GM21737 (cell line): ENCODE data around the gene STK32C.
"Not testable (repeated sequence)": the region's sequence is repeated elsewhere in the genome, so short reads cannot be mapped to it uniquely, and the experiment has no call there.

Experiments used
- ATAC-seq: cut with Tn5 transposase; IDR thresholded peaks from one replicate; pipeline ENCODE4 v1.9.1; 2021; ENCODE audit warnings: mild to moderate bottlenecking, moderate library complexity; ENCODE audit not compliant: unreplicated experiment

The STK32C gene

DNA sequence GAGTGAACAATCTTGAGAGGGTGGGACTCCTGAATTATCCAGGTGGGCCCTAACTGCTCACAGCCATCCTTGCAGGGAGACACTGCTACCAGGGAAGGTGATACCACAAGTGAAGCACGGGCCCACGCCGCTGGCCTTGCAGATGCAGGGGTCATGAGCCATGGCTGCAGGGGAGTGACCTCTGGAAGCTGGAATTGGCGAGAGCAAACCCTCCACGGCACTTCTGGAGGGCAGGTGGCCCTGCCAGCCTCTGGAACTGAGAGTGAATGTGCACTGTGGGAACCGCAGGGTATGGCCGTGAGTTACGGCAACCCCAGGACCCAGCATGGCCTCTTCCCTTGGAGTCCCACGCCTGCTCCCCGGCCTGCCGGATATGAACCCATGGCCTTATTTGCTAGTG, 37.5 kb downstream of the STK32C start:
- ATAC-seq: no peak

DNA sequence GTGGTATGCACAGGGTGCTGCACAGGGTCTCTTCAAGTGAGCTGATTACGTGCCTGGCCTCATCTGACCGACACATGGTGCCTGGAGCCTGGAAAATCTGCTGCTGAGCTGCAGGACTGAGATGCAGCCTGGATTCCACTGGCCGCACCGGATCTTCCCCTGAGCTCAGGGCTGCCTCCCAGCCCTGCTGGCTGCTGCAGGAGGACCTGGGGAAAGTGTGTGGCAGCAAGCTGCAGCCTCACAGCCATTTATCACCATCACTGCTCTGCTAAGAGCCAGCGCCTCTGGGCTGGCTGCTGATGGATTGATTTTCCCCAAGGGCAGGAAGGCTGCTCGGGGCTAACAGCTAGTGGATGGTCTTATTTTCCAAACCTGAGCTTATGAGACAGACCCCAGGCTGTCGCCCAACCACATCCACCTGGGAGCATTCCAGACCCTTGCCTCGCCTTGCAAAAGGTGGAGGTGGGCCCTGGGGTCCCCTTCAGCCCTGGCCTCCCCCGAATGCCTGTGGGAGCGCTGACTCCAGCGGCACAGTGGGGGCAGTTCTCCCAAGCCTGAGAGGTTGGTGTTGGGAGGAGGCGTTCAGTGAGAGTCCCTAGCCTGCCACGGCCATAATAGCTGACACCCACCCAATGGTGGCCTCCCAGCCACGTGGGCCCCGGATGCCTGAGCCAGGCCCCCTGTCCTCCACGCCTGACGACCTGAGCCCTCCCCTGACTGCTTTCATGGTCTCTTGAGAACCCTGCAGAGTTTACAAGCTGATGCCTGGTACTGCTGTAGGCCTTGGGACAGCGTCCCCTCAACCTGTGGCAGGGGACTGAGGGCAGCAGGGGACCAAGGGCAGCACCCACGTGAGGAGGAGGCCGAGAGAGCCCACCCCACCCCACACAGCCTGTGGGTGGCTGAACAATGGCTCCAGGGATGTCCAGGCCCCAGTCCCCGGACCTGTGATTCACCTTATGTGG, 38.2 kb downstream of the STK32C start:
- ATAC-seq: no peak

DNA sequence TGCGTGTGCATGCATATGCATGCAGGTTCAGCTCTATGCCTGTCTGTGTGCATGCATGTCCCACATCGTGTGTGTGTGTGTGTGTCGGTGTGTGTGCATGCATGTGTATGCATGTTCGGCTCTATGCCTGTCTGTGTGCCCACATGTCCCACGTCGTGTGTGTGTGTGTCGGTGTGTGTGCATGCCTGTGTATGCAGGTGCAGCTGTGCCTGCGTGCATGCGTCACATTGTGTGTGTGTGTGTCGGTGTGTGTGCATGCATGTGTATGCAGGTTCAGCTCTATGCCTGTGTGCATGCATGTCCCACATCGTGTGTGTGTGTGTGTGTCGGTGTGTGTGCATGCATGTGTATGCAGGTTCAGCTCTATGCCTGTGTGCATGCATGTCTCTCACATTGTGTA, 39.8 kb downstream of the STK32C start:
- ATAC-seq: not testable (repeated sequence)

DNA sequence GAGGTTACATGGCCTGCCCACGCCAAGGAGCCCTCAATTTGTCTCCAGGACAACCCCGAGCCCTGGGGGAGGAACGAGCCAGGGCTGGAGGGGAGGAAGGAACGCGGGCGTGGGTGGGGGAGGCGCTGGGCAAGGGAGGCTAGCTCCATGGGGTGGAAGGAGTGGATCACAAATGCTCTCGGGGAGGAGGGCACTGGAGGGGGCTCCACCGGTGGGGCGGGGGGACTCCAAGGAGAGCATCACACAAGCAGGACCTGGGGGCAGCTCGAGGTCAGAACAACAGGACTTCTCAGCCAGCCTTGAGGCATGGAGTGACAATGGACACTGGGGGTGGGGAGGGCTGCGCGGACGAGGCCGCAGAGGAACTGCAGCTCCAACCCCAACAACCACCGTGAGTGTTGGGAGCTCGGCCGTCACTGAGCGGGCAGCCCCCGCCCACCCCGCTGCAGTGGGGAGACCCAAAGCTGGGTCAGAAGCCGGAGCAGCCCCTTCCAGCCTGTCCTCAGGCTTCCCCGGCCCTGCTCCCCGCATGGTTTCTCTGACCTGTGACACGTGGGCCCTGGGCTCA, 41.1 kb downstream of the STK32C start:
- no peak for ATAC-seq

DNA sequence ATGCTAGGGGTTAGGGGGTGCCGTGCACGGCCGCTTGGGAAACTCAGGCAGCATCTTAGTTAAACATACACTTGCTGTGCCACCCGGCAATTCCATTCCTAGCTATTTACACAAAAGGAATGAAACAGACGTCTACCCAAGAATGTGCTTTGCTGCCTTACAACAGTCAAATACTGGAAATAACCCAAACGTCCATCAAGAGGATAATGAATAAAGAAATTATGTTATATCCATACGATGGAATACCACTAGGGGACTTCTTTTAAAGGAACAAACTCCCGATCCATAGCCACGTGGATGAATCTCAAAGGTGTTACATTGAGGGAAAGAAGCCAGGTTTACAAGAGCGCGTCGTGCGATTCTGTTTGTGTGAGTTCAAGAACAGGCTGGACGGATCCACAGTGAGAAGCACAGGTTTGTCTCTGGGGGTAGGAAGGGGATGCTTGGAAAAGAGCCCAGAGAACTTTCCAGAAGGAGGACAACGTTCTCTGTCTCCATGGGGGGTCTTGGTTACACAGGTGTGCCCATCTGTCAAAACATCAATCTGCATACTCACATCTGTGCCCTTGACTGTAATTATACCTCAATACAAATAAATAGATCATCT, 41.8 kb downstream of the STK32C start:
- ATAC-seq: no peak

DNA sequence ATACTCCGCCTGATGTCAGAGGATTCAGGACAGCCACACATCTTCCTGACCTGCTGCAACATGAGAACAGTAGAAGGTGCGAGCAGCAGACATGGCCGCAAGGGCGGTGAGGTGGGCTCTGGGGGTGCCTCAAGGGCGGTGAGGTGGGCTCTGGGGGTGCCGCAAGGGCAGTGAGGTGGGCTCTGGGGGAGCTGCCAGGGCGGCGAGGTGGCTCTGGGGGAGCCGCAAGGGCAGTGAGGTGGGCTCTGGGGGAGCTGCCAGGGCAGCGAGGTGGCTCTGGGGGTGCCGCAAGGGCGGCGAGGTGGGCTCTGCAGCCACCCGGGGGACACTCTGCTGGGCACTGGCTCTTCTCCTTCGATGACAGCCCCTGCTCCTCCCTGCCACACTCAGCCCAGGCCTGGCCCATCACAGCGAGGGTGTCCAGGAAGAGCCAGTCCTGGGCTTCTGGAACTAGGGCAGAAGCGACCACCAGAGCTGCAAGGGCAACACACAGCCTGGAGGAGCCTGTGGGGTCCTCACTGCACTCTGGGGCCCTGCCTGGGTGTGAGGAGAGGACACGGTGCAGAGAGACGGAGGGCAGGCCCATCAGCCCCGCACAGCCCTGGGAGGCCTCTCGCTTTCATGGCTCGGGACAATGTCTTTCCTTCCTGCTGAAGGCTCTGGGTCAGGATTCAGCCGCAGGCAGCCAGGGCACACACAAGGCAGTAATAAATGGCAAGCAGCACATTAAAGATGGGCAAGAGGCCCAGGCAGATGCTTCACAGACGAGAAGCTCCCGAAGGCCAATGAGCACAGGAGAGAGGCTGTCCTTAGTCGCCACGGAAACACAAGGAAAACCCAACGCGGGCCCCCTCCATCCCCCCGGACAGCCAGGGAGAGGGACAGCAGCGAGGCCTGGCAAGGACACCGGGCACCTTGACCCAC, 42.5 kb downstream of the STK32C start:
- no peak for ATAC-seq

DNA sequence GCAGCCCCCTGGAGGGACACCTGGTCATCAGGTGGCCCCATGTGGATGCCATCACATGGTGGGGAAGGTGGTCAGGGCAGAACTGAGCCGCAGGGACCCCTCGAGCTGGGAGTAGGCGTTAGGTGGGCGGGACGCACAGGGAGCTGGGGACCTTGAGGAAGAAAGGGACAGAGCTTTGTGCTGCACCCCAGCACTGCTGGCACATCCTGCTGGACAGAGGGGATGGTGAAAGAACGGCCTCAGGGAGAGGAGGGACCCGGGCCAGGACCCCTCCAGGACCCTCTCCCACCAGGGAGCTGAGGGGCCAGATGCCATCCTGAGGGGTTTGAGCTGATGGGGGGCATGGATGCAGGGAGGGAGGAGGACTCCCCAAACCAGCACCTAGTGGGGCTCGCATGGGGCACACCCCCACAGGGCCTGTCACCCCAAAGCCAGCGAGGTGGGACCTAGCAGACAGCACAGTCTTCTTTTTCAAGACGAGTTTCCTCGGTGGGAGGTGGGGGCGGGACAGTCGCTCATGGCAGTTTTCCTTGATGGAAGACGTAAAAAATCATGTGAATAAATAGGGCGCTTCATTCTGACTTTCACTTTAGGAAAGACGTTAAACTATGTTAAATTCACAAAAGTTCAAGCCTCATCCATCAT, 43.3 kb downstream of the STK32C start:
- ATAC-seq: no peak

DNA sequence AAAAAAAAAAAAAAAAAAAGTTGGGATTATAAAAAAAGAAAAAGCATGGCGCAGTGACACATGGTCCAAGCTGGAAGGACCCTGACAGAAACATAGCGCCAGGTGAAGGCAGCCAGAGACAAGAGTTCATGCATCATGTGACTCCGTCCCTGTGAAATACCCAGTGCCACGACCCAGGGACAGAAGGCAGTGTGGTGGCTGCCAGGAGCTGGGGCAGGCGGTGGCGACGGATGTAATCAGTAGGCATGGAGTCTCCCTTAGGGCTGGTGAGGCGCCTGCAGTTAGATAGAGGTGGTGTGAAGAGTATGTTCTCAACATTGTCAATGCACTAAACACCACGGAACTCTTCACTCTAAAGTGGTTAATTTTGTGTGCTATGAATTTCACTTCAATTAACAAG, 43.9 kb downstream of the STK32C start:
- ATAC-seq: no peak

DNA sequence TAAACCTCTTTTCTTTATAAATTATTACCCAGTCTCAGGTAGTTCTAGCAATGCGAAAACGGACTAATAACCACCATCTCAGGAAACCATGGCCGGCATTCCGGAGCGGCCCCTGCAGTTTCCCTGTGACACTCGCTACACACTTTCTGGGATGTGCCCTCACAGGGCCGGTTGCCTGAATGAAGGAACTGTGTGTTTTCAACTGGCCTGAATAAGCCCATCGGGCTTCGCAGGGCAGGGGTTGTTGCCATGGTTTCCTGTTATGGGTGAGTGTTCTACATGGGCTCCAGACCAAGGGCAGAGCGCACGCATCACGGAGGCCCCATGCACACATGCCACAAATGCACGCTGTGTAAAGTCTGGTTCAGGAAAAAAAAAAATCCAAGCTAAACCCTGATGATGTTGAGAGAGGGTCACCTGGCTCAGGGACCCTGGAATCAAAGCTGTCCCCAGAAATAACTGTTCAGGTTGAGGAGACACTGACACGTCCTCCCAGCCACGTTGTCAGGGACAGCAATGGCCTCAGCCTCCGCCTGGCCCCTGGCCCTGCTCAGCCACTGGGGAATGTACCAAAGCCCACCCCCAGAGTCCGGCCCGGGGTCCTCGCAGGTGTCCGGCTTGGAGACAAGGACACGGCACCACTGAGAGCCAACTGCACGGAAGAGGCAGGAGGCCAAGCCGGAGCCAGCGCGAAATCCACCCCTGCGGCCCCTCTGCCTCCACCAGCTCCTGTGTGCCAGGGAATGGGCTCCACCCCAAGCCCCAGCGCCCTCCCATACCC, 47.9 kb downstream of the STK32C start:
- no peak for ATAC-seq

DNA sequence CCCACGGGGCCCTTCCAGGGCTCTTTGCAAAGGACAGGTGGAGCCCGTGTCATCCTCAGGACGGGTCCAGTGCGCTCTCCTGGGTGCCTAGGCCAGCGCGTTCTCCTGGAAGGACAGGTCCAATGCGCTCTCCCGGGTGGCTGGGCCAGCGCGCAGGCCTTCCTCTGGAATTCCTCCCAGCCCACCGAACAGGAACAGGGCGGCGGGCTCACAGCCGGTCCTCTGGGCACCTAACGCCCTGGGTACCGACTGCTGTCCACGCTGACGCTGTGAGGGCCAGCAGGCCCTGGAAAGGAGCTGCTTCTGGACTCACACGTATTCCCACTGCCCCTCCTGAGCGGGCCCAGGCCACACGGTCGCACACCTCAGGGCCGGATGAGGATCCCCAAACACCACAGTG, 49.3 kb downstream of the STK32C start:
- no peak for ATAC-seq

DNA sequence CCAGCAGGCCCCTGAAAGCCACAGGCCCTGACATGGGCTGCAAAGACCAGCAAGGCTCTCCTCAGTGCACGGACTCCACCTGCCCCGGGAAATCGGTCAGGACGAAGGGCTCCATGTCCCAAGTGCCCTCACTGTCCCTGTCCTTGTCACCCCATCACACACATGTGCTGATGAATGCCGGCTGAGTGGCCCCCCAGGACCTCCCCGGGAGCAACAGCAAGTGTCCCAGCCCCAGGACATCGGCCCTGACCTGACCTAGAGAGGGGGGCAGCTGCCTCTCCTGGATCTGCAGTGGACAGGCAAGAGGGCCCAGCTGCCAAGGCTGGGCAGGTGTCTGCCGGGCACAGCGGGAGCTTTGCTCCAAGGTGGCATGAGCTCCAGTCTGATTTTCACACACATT, 49.8 kb downstream of the STK32C start:
- no peak for ATAC-seq

DNA sequence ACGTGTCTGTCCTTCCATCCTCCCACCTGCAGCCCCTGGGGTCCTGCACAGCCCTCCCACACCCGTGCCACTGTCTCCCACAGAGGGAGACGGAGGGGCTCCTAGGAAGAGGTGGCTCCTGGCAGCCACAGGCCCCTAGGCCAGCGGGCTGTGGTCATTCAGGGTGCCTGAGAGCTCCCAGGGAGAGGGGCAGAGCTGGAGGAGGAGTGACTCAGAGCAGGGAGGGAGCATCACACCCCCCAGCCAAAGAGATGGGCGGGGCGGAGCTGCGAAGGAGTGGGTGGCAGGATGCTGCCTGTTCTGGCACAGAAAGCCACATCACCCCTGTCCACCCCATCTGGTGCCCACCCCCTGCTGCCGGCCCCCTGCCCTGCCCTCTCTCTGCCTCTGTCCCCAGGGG, 50.5 kb downstream of the STK32C start:
- ATAC-seq: no peak

DNA sequence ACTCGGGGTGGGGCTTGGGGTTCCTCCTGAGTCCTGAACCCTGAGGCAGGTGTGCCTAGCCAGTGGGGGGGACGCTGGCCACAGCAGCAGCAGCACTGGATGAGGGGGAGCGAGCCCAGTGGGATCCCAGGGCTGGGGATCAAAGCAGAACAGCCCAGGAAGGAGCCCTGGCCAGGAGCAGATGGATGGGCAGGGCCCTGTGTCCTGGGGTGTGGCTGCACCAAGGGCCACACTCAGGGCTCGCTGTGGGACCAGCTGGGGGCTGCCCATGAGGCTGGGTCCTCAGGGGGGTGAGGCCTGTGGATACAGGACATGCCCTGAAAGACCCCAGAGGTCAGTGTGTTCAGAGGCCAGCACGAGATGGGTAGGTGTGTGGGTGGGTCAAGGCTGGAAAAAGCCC, 50.9 kb downstream of the STK32C start:
- ATAC-seq: no peak

DNA sequence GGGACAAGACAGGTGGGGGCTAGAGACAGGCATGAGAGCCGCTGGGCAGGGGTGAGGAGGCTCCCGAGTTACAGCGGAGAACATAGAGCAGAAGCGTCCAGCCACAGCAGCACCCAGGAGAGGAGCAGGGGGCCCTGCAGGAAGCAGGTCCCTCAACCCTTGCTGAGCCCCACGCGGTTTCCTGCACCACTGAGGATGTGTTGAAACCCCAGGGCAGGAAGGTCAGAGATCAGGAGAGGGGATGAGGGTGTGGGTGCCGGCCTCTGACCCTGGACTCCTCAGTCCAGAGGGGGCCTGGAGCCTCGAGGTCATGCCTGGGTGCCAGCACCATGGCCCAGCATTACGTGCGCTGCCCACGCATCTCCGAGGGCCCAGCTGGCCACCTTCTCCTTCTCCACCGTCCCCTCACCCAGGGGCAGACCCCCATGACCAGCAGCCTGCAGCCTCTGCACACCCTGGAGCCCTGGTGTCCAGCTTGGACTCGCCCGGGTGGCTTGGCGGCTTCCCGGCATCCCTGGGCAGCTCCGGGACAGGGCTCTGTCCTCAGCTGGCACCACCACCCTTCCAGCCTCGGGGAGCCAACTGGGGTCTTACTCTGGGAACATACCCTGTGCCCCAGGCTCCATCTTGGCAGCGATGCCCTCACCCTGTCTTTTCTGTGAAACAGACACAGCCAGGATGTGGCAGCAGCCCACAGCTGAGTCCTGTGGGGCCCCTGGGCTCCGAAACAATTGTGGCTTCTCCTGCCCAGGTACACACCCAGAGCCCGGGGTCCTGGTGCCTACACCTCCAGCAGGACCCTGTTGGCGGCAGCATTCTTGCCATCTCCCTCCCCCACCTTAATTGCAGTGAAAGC, 52.0 kb downstream of the STK32C start:
- no peak for ATAC-seq

DNA sequence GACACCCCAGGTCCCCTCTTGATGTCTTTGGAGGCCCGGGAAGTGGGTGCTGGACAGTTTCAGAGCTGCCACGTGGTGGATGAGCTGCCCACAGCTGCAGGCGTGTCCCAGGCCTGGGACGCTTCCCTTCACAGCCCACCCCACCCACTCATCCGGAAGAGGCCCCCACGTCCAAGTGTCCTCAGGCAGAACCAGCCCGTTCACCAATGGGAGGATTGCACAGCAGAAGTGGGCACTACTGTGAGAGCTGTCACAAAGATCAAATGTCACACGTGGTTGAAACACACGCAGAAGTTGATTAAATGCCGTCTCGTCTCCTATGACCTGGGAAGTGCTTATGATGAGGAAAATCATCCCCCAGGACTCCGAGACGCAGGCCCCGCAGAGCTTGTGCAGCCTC, 52.9 kb downstream of the STK32C start:
- no peak for ATAC-seq

DNA sequence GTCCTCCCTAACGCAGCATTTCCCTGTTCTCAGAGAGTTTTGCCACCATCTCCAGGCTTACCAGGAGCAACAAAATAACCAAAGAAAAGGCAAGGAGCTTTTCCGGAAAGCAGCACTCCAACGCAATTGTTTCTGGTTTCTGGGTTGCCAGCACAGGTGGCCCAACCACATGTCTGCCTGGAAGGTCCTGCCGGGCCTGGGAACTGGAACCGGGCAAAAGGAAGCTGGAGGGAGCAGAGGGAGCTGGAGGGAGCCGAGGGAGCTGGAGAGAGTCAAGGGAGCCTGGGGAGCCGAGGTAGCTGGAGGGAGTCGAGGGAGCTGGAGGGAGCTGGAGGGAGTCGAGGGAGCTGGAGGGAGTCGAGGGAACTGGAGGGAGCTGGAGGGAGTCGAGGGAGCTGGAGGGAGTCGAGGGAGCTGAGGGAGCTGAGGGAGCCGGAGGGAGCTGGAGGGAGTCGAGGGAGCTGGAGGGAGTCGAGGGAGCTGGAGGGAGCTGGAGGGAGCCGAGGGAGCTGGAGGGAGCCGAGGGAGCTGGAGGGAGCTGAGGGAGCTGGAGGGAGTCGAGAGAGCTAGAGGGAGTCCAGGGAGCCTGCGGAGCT, 54.6 kb downstream of the STK32C start:
- ATAC-seq: no peak

DNA sequence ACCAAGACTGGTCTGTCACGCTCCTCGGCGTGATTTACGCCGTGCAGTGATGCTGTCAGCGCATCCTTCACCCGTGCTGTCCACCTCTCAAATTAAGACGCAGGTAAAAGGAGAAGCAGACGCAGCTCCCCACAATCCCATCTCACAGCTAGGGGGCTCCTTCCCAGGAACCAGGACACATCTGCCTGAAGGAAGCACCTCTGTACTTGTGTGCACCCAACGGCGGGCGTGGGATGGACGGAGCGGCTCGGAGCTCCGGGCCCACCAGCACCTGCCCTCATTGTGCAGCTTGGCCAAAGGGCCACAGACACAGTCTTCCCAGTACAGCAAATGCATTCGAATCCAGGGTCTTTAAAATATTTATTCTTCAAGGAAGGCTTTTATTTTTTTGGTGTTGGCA, 55.3 kb downstream of the STK32C start:
- ATAC-seq: no peak

DNA sequence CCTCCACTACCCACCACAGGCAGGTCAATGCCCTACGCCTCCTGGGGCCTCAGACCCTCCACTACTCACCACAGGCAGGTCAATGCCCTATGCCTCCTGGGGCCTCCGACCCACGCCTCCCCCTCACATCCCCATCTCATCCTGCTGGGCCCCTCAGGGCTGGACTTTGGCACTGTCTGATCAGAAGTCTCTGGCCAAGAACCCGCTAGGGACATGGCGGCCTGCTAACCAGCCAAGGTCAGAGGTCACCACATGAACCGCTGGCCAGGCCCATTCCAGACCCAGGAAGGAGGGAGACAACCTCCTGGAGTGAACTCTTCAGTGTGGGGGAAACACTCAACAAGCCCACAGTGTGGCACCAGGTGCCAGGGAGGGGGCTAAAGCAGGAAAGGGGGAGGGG, 55.8 kb downstream of the STK32C start:
- no peak for ATAC-seq
